ENCODE data around the gene PNPLA3. TPM values are rescaled to one million over a fixed set of nuclear protein-coding genes. Genes with fewer than 3 reads are reported as not detected.
A peak's percentile ranks its signal among the peaks of the same experiment; 100 is the strongest.

The PNPLA3 gene
- total and polyA plus RNA-seq, 9 of the 15 experiments (the other 6 are each of a cell fraction or from before 2014, with no cell fraction given) = 0.20 to 0.48 (median 0.38) TPM; not detected in 6

DNA sequence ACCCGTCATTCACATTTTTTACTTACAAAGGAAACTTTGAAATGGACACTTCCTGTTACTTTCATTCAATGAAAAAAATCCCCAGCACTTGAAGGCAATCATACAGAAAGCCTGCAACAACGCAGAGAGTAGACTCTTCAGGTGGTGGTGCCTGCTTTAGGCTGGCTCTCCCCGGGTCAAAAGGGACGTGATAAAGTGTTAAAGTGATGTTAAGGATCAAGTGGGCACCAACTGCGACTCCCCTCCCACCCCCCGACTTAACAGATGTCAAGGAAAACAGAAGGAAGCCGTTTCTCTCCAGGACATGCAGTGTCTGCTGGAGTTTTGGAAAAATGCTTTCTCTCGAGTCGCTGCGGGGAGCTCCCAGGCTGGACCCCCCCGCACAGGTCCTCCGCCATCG, 414 bp upstream of the PNPLA3 start:
- Histone ChIP-seq H3K4me3 (no peak overlapping the region; the same call in 1 of the 2 replicates), H3K9ac (ENCODE audit: insufficient read depth in 1 of 2, low read depth in 2 of 2, low read length in 2 of 2) (no peak overlapping the region), H2AFZ (ENCODE audit: low read depth, low read length) (peak overlapping the region; percentile 89), H3K9me1 (ENCODE audit: control insufficient read depth, insufficient read depth, low read length) (no peaks in the 10 kb centered on the region), H3K4me2 (ENCODE audit: insufficient read depth, low read length) (peak overlapping the region; percentile 76), H3K36me3 (ENCODE audit: control insufficient read depth, insufficient read depth, low read length) (no peaks in the 10 kb centered on the region), H3K9me3 (replicated peaks; ENCODE audit: control insufficient read depth, insufficient read depth, low read depth, low read length) (no peaks in the 10 kb centered on the region), H3K27ac (ENCODE audit: extremely low read depth, low read depth, low read length) (no peak overlapping the region), H3K27me3 (ENCODE audit: control insufficient read depth in 2 of 2, insufficient read depth in 2 of 2, low read length in 2 of 2) (peaks cover 2 to 18% of the 10 kb centered on the region in 2 experiments; a peak in 4 of 5 replicates), H4K20me1 (replicated peaks; ENCODE audit: control insufficient read depth, insufficient read depth, low read length) (no peaks in the 10 kb centered on the region), H3K79me2 (ENCODE audit: control insufficient read depth, insufficient read depth, low read length) (no peaks in the 10 kb centered on the region), H3K4me1 (replicated peaks in 1 of 2; ENCODE audit: control insufficient read depth in 2 of 2, insufficient read depth in 2 of 2, low read length in 2 of 2) (peaks cover 2 to 9% of the 10 kb centered on the region in 2 experiments; a peak in 3 of 5 replicates)
- no peak for DNase-seq (ENCODE audit: extremely low read depth in 1 of 4, low spot score in 3 of 4)
- 6% methylated on average over 6 of the region's 13 CpGs for WGBS (ENCODE audit: insufficient coverage, low coverage, missing lambda C conversion rate)
- TF ChIP-seq, protein P1, sequence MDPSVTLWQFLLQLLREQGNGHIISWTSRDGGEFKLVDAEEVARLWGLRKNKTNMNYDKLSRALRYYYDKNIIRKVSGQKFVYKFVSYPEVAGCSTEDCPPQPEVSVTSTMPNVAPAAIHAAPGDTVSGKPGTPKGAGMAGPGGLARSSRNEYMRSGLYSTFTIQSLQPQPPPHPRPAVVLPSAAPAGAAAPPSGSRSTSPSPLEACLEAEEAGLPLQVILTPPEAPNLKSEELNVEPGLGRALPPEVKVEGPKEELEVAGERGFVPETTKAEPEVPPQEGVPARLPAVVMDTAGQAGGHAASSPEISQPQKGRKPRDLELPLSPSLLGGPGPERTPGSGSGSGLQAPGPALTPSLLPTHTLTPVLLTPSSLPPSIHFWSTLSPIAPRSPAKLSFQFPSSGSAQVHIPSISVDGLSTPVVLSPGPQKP (CRISPR knock-in tag; IDR thresholded peaks at IDR 0.05) = no peak
- TF ChIP-seq FOXA3 (CRISPR knock-in tag; conservative IDR thresholded peaks at IDR 0.05 in 1 of 2, IDR thresholded peaks at IDR 0.05 in 1 of 2) (no peak), ZNF778 (CRISPR knock-in tag; IDR thresholded peaks at IDR 0.05) (no peak), EHMT2 (IDR thresholded peaks at IDR 0.05) (no peak), GATA2 (CRISPR knock-in tag; IDR thresholded peaks at IDR 0.05) (no peak), STAG1 (CRISPR knock-in tag; IDR thresholded peaks at IDR 0.05; ENCODE audit: borderline replicate concordance) (no peak), HNRNPH1 (optimal IDR thresholded peaks at IDR 0.05; ENCODE audit: low read depth, low read length) (no peak), RBBP5 (IDR thresholded peaks at IDR 0.05; ENCODE audit: borderline replicate concordance, insufficient read depth, low read length, poor library complexity, severe bottlenecking) (no peak)
- TF ChIP-seq, protein P2, sequence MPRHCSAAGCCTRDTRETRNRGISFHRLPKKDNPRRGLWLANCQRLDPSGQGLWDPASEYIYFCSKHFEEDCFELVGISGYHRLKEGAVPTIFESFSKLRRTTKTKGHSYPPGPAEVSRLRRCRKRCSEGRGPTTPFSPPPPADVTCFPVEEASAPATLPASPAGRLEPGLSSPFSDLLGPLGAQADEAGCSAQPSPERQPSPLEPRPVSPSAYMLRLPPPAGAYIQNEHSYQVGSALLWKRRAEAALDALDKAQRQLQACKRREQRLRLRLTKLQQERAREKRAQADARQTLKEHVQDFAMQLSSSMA (CRISPR knock-in tag; IDR thresholded peaks at IDR 0.05) = no peak
- TF ChIP-seq, protein P3, sequence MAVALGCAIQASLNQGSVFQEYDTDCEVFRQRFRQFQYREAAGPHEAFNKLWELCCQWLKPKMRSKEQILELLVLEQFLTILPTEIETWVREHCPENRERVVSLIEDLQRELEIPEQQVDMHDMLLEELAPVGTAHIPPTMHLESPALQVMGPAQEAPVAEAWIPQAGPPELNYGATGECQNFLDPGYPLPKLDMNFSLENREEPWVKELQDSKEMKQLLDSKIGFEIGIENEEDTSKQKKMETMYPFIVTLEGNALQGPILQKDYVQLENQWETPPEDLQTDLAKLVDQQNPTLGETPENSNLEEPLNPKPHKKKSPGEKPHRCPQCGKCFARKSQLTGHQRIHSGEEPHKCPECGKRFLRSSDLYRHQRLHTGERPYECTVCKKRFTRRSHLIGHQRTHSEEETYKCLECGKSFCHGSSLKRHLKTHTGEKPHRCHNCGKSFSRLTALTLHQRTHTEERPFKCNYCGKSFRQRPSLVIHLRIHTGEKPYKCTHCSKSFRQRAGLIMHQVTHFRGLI (CRISPR knock-in tag; IDR thresholded peaks at IDR 0.05) = no peak
- TF ChIP-seq, protein P4, sequence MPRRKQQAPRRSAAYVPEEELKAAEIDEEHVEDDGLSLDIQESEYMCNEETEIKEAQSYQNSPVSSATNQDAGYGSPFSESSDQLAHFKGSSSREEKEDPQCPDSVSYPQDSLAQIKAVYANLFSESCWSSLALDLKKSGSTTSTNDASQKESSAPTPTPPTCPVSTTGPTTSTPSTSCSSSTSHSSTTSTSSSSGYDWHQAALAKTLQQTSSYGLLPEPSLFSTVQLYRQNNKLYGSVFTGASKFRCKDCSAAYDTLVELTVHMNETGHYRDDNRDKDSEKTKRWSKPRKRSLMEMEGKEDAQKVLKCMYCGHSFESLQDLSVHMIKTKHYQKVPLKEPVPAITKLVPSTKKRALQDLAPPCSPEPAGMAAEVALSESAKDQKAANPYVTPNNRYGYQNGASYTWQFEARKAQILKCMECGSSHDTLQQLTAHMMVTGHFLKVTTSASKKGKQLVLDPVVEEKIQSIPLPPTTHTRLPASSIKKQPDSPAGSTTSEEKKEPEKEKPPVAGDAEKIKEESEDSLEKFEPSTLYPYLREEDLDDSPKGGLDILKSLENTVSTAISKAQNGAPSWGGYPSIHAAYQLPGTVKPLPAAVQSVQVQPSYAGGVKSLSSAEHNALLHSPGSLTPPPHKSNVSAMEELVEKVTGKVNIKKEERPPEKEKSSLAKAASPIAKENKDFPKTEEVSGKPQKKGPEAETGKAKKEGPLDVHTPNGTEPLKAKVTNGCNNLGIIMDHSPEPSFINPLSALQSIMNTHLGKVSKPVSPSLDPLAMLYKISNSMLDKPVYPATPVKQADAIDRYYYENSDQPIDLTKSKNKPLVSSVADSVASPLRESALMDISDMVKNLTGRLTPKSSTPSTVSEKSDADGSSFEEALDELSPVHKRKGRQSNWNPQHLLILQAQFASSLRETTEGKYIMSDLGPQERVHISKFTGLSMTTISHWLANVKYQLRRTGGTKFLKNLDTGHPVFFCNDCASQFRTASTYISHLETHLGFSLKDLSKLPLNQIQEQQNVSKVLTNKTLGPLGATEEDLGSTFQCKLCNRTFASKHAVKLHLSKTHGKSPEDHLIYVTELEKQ (CRISPR knock-in tag; IDR thresholded peaks at IDR 0.05) = no peak
- no TSS peak for BruUV-seq (replicated peaks)
- no peak for ATAC-seq
- intact Hi-C loops (cut with micrococcal nuclease) (no loop called here), in situ Hi-C loops (cut with MboI) (no loop called here)
- CTCF ChIA-PET (ENCODE audit: low intra/inter-chr PET ratio) = no interaction called here
- POLR2A ChIA-PET = interaction anchor here (0.5 to 0.7 kb wide), 2 partner anchors 9 to 471 kb away, joined by 3 read pairs; no protein-coding TSS in a partner anchor
- no peak for FAIRE-seq

All from K562 (cell line).